Keratinocyte (primary cell): ENCODE measurements around the gene TSHR.

Experiments used
- EZH2 ChIP-seq: IDR thresholded peaks from one replicate; pipeline ENCODE4 v1.6.1; 2012; ENCODE audit warnings: inconsistent platforms, mild to moderate bottlenecking, low read length, moderate library complexity
- TF ChIP-seq, protein P1 (sequence below), 3 experiments: IDR thresholded peaks in 1 of 3; conservative IDR thresholded peaks in 1 of 3; optimal IDR thresholded peaks in 1 of 3; 2 replicates in 2 of 3; 3 replicates in 1 of 3; pipeline versions ENCODE3 to v1.5.1; 2011; ENCODE audit warnings: low read length in 3 of 3, mild to moderate bottlenecking in 3 of 3, moderate library complexity in 2 of 3, control low read depth in 1 of 3, inconsistent platforms in 1 of 3; ENCODE audit not compliant: insufficient read depth in 2 of 3; ENCODE audit errors: extremely low read depth in 1 of 3

DNA sequence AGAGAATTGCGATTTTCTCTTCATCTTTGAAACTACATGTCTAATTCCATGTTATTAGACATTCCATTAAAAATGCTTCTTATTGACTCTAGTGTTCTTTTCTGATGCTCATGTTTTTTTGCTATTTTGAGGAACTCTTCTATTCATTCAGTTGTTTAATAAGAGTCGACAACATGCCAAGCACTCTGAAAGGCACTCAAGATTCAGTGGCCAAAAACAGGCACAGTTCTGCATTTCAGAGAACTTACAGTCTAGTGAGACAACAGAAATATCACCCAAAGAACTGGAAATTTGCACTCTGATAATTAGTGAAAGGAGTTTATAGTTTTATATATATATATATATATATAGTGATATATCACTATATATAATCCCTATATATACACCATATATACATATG is 111.7 kb downstream of the TSHR start:
- TF ChIP-seq, protein P1, sequence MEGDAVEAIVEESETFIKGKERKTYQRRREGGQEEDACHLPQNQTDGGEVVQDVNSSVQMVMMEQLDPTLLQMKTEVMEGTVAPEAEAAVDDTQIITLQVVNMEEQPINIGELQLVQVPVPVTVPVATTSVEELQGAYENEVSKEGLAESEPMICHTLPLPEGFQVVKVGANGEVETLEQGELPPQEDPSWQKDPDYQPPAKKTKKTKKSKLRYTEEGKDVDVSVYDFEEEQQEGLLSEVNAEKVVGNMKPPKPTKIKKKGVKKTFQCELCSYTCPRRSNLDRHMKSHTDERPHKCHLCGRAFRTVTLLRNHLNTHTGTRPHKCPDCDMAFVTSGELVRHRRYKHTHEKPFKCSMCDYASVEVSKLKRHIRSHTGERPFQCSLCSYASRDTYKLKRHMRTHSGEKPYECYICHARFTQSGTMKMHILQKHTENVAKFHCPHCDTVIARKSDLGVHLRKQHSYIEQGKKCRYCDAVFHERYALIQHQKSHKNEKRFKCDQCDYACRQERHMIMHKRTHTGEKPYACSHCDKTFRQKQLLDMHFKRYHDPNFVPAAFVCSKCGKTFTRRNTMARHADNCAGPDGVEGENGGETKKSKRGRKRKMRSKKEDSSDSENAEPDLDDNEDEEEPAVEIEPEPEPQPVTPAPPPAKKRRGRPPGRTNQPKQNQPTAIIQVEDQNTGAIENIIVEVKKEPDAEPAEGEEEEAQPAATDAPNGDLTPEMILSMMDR (optimal IDR thresholded peaks at IDR 0.05 in 1 of 3, IDR thresholded peaks at IDR 0.05 in 1 of 3, conservative IDR thresholded peaks at IDR 0.05 in 1 of 3; ENCODE audit: extremely low read depth in 1 of 3, insufficient read depth in 2 of 3, low read length in 3 of 3) = no peak
- no peak for TF ChIP-seq EZH2
